Measurements from ENCODE around the gene IGSF8. TPM values are rescaled to one million over a fixed set of nuclear protein-coding genes. Genes with fewer than 3 reads are reported as not detected.

IGSF8 gene
- total RNA-seq, 1 experiment from 2014 or later: 56.2 TPM

GRCh38 chr1:160117709-160118183, 19.3 kb upstream of the IGSF8 start:
- H2BK12ac ChIP-seq (ENCODE audit: insufficient read length, low read depth, low read length): no peak overlapping the region
- no peak overlapping the region for H4K5ac ChIP-seq (ENCODE audit: insufficient read length, low read depth, low read length)
- whole genome bisulfite sequencing (ENCODE audit: extremely low coverage, insufficient read length, low lambda C conversion rate): no CpG with 5 or more reads among the region's 8 CpGs
- H3K4me3 Mint-ChIP-seq: peak overlapping the region in 1 of 2 experiments; percentile 90; a peak in 2 of 5 replicates
- H2AFZ ChIP-seq (ENCODE audit: low read length): no peak overlapping the region
- H2BK20ac ChIP-seq (ENCODE audit: low read depth, low read length, poor library complexity, severe bottlenecking): no peak overlapping the region
- H4K20me1 ChIP-seq (ENCODE audit: control insufficient read depth, insufficient read depth, insufficient read length): no peaks in the 10 kb centered on the region
- peaks cover 57 to 64% of the 10 kb centered on the region in 2 experiments for H3K4me1 Mint-ChIP-seq
- no peaks in the 10 kb centered on the region for H3K27me3 ChIP-seq (ENCODE audit: insufficient read depth, low read length)
- no peak overlapping the region for H2BK5ac ChIP-seq (ENCODE audit: insufficient read length, low read length)
- H3K18ac ChIP-seq (ENCODE audit: insufficient read length, low read depth, low read length): no peak overlapping the region
- H3K9me3 ChIP-seq (ENCODE audit: control insufficient read depth, low read depth, low read length): no peaks in the 10 kb centered on the region
- peaks cover 0 to 31% (median 6%) of the 10 kb centered on the region in 3 experiments; a peak in 5 of 7 replicates for H3K36me3 Mint-ChIP-seq (ENCODE audit: insufficient read depth in 1 of 3, low read depth in 3 of 3)
- H3K23ac ChIP-seq (ENCODE audit: insufficient read length, low read depth, low read length): no peak overlapping the region
- H3K27ac Mint-ChIP-seq: peak overlapping the region in 1 of 3 experiments; percentile 70; a peak in 1 of 7 replicates
- DNase-seq: no peak
- TF ChIP-seq CTCF (conservative IDR thresholded peaks at IDR 0.05): no peak
- H2AK5ac ChIP-seq (ENCODE audit: insufficient read length, low read length): no peak overlapping the region
- no peak overlapping the region for H2BK15ac ChIP-seq (ENCODE audit: low read depth, low read length)
- no peaks in the 10 kb centered on the region for H3K79me1 ChIP-seq (ENCODE audit: insufficient read depth, low read depth, low read length, poor library complexity, severe bottlenecking)
- H3K4me2 ChIP-seq (ENCODE audit: insufficient read depth, insufficient read length, low read length): no peak overlapping the region
- H3K27me3 Mint-ChIP-seq (ENCODE audit: low read depth): no peaks in the 10 kb centered on the region; the same call in none of the 2 replicates
- no peaks in the 10 kb centered on the region for H3K9me3 Mint-ChIP-seq
- no peak overlapping the region for H3K27ac ChIP-seq (ENCODE audit: insufficient read length, low read depth, low read length)
- no peak overlapping the region for H4K8ac ChIP-seq (replicated peaks; ENCODE audit: insufficient read length, low read depth, low read length)
- no peaks in the 10 kb centered on the region for H3K79me2 ChIP-seq (ENCODE audit: insufficient read depth, low read length)
- H3K56ac ChIP-seq (ENCODE audit: insufficient read length, low read depth, low read length): no peak overlapping the region
- H4K91ac ChIP-seq (ENCODE audit: insufficient read length, low read depth, low read length): no peak overlapping the region
- no peak overlapping the region for H3T11ph ChIP-seq (ENCODE audit: low read length)
- no peak overlapping the region for H3K9ac ChIP-seq (ENCODE audit: extremely low read depth, insufficient read length, low read length)
- peak overlapping the region; percentile 52; the same call in 1 of the 2 replicates for H3K14ac ChIP-seq (ENCODE audit: insufficient read depth, low read length)
- H2BK120ac ChIP-seq (ENCODE audit: low read depth, low read length, poor library complexity, severe bottlenecking): no peak overlapping the region
- H3K4me1 ChIP-seq (ENCODE audit: insufficient read depth, low read length): peaks cover 12% of the 10 kb centered on the region; the same call in 1 of the 2 replicates
- H3K23me2 ChIP-seq (ENCODE audit: insufficient read length, low read depth, low read length, poor library complexity, severe bottlenecking): no peaks in the 10 kb centered on the region
- H3K4ac ChIP-seq (ENCODE audit: low read depth, low read length): no peak overlapping the region

All from H9 (cell line).